Neural progenitor cell (in vitro differentiated cells): ENCODE results near the gene PLEKHA6. TPM values are rescaled to one million over a fixed set of nuclear protein-coding genes. Genes with fewer than 3 reads are reported as not detected.
A peak's percentile ranks its signal among the peaks of the same experiment; 100 is the strongest.

Experiments
- DNase-seq: peaks from one replicate; pipeline ENCODE4 v3.0.0-alpha.2; 2016; ENCODE audit warnings: low spot score
- H2AFZ ChIP-seq: fragments of 200-600 bp; sonication (generic); replicated peaks from 2 replicates; pipeline ENCODE4 v1.6.1; 2016; ENCODE audit warnings: antibody characterized with exemption
- H3F3A ChIP-seq: fragments of 200-600 bp; sonication (generic); 2 replicates; pipeline ENCODE4 v1.6.1; 2016; ENCODE audit warnings: antibody characterized with exemption, low read depth
- H3K27ac ChIP-seq: fragments of 200-600 bp; sonication (generic); 2 replicates; pipeline ENCODE4 v1.5.1; 2016; ENCODE audit warnings: mild to moderate bottlenecking
- H3K27me3 ChIP-seq: fragments of 200-600 bp; sonication (generic); 2 replicates; pipeline ENCODE4 v1.6.1; 2016; ENCODE audit warnings: mild to moderate bottlenecking, moderate library complexity
- H3K36me3 ChIP-seq: fragments of 200-600 bp; sonication (generic); 2 replicates; pipeline ENCODE4 v1.5.1; 2016
- H3K4me1 ChIP-seq: fragments of 200-600 bp; sonication (generic); 2 replicates; pipeline ENCODE4 v1.6.1; 2016; ENCODE audit warnings: mixed run types
- H3K4me2 ChIP-seq: fragments of 200-600 bp; sonication (generic); 2 replicates; pipeline ENCODE4 v1.6.1; 2016
- H3K4me3 ChIP-seq: fragments of 200-600 bp; sonication (generic); 2 replicates; pipeline ENCODE4 v1.5.1; 2016
- H3K79me2 ChIP-seq: fragments of 200-600 bp; sonication (generic); 2 replicates; pipeline ENCODE4 v1.6.1; 2016; ENCODE audit warnings: low read depth
- H3K9ac ChIP-seq: fragments of 200-600 bp; sonication (generic); 2 replicates; pipeline ENCODE4 v1.6.1; 2016
- H3K9me3 ChIP-seq: fragments of 200-600 bp; sonication (generic); 2 replicates; pipeline ENCODE4 v1.5.1; 2016; ENCODE audit warnings: low read depth
- H4K20me1 ChIP-seq: fragments of 200-600 bp; sonication (generic); 2 replicates; pipeline ENCODE4 v1.6.1; 2016; ENCODE audit warnings: low read depth
- H3K27ac Mint-ChIP-seq: 3 replicates; pipeline ENCODE4 v1.8.0; 2021; ENCODE audit warnings: mixed read lengths
- H3K27me3 Mint-ChIP-seq: 2 replicates; pipeline ENCODE4 v1.8.0; 2022; ENCODE audit warnings: low read depth, mild to moderate bottlenecking, inconsistent platforms, moderate library complexity, mixed read lengths; ENCODE audit not compliant: insufficient read depth
- H3K36me3 Mint-ChIP-seq: 3 replicates; pipeline ENCODE4 v1.8.0; 2021; ENCODE audit warnings: mixed read lengths
- H3K4me1 Mint-ChIP-seq: 3 replicates; pipeline ENCODE4 v1.8.0; 2021; ENCODE audit warnings: mixed read lengths
- H3K4me3 Mint-ChIP-seq: 3 replicates; pipeline ENCODE4 v1.8.0; 2021; ENCODE audit warnings: mild to moderate bottlenecking, moderate library complexity, mixed read lengths
- H3K9me3 Mint-ChIP-seq: 3 replicates; pipeline ENCODE4 v1.8.0; 2020; ENCODE audit warnings: mixed read lengths
- EZH2 ChIP-seq: fragments of 200-600 bp; sonication (generic); IDR thresholded peaks from 2 replicates; pipeline ENCODE4 v1.6.1; 2017; ENCODE audit warnings: antibody characterized with exemption, mild to moderate bottlenecking, moderate library complexity
- EZH2phosphoT487 ChIP-seq: fragments of 200-600 bp; sonication (generic); IDR thresholded peaks from 2 replicates; pipeline ENCODE4 v1.6.1; 2017; ENCODE audit warnings: antibody characterized with exemption
- total RNA-seq: library from RNA; depleted of rRNA; stranded (reverse); fragments of >200 nt; gene quantifications from 2 replicates; pipeline ENCODE4 v1.2.3, GENCODE V29; 2015; ENCODE audit warnings: low replicate concordance
- TF ChIP-seq, protein P1 (sequence below): fragments of 200-600 bp; sonication (generic); IDR thresholded peaks from 2 replicates; pipeline ENCODE4 v1.5.1; 2017; ENCODE audit warnings: antibody characterized with exemption, mild to moderate bottlenecking

The PLEKHA6 gene
- total RNA-seq, 1 donor from 2014 or later: 0.58 TPM

DNA sequence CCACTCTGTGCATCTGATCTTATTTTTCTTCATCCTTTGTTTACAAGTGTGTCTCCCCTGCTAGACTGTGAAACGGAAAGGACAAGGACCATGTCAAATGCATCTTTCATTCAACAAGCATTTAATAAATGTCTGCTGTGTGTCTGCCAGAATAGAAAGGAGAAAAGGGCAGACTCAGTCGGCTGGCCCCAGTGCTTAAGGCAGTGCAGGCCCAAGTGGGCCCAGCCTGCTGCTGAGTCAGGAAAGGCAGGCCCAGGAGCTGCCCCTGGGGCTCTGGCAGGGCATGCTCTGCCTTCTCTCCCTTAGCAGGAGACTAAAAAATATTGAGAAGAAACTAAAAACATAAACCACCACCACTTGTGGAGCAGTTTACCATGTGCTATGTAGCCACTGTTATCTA, 38.1 kb downstream of the PLEKHA6 start:
- Histone ChIP-seq H3K36me3 (no peaks in the 10 kb centered on the region), H3K4me2 (peak overlapping the region; percentile 61), H3K9ac (no peak overlapping the region), H3F3A (peaks cover 19% of the 10 kb centered on the region), H3K4me3 (no peak overlapping the region), H3K4me1 (peaks cover 24% of the 10 kb centered on the region), H4K20me1 (no peaks in the 10 kb centered on the region), H3K27me3 (no peaks in the 10 kb centered on the region), H3K9me3 (no peaks in the 10 kb centered on the region), H2AFZ (no peak overlapping the region), H3K27ac (peak overlapping the region; percentile 31), H3K79me2 (no peaks in the 10 kb centered on the region)
- peaks cover 4% of the 10 kb centered on the region for H3K36me3 Mint-ChIP-seq
- peaks cover 2% of the 10 kb centered on the region for H3K27me3 Mint-ChIP-seq
- H3K4me3 Mint-ChIP-seq: no peak overlapping the region
- no peak for DNase-seq
- peaks cover 44% of the 10 kb centered on the region for H3K4me1 Mint-ChIP-seq
- H3K27ac Mint-ChIP-seq: peak overlapping the region; percentile 85
- TF ChIP-seq EZH2 (no peak), EZH2phosphoT487 (no peak)
- TF ChIP-seq, protein P1, sequence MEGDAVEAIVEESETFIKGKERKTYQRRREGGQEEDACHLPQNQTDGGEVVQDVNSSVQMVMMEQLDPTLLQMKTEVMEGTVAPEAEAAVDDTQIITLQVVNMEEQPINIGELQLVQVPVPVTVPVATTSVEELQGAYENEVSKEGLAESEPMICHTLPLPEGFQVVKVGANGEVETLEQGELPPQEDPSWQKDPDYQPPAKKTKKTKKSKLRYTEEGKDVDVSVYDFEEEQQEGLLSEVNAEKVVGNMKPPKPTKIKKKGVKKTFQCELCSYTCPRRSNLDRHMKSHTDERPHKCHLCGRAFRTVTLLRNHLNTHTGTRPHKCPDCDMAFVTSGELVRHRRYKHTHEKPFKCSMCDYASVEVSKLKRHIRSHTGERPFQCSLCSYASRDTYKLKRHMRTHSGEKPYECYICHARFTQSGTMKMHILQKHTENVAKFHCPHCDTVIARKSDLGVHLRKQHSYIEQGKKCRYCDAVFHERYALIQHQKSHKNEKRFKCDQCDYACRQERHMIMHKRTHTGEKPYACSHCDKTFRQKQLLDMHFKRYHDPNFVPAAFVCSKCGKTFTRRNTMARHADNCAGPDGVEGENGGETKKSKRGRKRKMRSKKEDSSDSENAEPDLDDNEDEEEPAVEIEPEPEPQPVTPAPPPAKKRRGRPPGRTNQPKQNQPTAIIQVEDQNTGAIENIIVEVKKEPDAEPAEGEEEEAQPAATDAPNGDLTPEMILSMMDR: no peak
- no peaks in the 10 kb centered on the region for H3K9me3 Mint-ChIP-seq

DNA sequence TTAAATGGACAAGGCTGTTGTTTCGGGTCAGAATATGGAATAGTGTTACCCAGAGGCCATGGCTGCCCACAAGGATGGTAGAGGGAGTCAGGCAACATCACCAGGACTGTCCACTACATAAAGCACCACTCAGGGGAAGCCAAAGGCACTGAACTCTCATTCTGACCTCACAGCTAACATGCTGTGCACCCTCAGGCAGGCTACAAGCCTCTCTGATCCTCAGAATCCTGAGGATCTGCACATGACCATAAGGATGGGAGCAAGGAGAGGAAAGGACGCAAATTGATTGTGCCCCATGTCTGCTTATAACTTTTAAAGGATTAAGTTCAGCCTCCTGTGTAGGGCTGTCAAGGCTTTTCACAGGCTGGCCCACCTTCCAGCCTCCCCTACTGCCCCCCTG, 38.7 kb downstream of the PLEKHA6 start:
- peak overlapping the region; percentile 61 for H3K4me2 ChIP-seq
- Mint-ChIP-seq H3K27me3 (peaks cover 2% of the 10 kb centered on the region), H3K4me1 (peaks cover 38% of the 10 kb centered on the region), H3K9me3 (no peaks in the 10 kb centered on the region), H3K4me3 (no peak overlapping the region), H3K36me3 (peaks cover 5% of the 10 kb centered on the region), H3K27ac (peak overlapping the region; percentile 85)
- no peak overlapping the region for H3K27ac ChIP-seq
- no peaks in the 10 kb centered on the region for H3K9me3 ChIP-seq
- peaks cover 19% of the 10 kb centered on the region for H3K4me1 ChIP-seq
- H3K4me3 ChIP-seq: no peak overlapping the region
- H3K9ac ChIP-seq: no peak overlapping the region
- peaks cover 19% of the 10 kb centered on the region for H3F3A ChIP-seq
- TF ChIP-seq EZH2phosphoT487 (no peak), EZH2 (no peak)
- TF ChIP-seq, protein P1: no peak
- H2AFZ ChIP-seq: no peak overlapping the region
- no peaks in the 10 kb centered on the region for H3K36me3 ChIP-seq
- H3K79me2 ChIP-seq: no peaks in the 10 kb centered on the region
- no peak for DNase-seq
- no peaks in the 10 kb centered on the region for H3K27me3 ChIP-seq
- H4K20me1 ChIP-seq: no peaks in the 10 kb centered on the region

DNA sequence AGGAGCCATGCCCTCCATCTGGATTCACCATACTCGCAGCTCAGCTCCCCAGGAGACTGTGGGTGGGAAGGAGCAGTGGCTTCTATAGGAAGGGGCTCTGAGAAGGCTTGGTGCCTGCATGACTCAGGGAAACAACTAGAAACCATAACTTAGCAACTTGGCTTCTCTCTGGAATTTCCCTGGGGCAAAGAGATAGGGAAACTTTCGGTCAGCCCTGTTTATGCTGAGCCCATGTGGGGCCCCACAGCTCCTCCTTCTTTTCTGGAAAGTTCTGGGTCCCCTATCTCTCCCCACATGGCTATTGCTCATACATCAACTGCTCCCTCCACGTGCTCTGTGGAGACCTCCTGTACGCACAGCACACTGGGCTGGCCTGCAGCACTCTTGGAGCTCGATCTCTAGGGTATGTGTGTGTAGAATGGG, 39.3 kb downstream of the PLEKHA6 start:
- H3F3A ChIP-seq: peaks cover 19% of the 10 kb centered on the region
- no peaks in the 10 kb centered on the region for H3K79me2 ChIP-seq
- no peaks in the 10 kb centered on the region for H3K9me3 Mint-ChIP-seq
- H2AFZ ChIP-seq: no peak overlapping the region
- no peak for TF ChIP-seq EZH2phosphoT487
- no peak for TF ChIP-seq EZH2
- TF ChIP-seq, protein P1: no peak
- H3K27me3 Mint-ChIP-seq: peaks cover 2% of the 10 kb centered on the region
- no peaks in the 10 kb centered on the region for H3K27me3 ChIP-seq
- no peaks in the 10 kb centered on the region for H3K36me3 ChIP-seq
- H3K27ac ChIP-seq: no peak overlapping the region
- peaks cover 19% of the 10 kb centered on the region for H3K4me1 ChIP-seq
- no peak overlapping the region for H3K4me3 Mint-ChIP-seq
- no peaks in the 10 kb centered on the region for H4K20me1 ChIP-seq
- no peak overlapping the region for H3K27ac Mint-ChIP-seq
- H3K36me3 Mint-ChIP-seq: peaks cover 7% of the 10 kb centered on the region
- no peak overlapping the region for H3K4me3 ChIP-seq
- H3K9me3 ChIP-seq: no peaks in the 10 kb centered on the region
- no peak for DNase-seq
- peaks cover 37% of the 10 kb centered on the region for H3K4me1 Mint-ChIP-seq
- H3K9ac ChIP-seq: no peak overlapping the region
- no peak overlapping the region for H3K4me2 ChIP-seq
